Measurements from ENCODE around the gene CAND2.
A peak's percentile ranks its signal among the peaks of the same experiment; 100 is the strongest.

Gene CAND2

GRCh38 chr3:12803371-12803770 is 6.9 kb downstream of the CAND2 start:
- DNase-seq (ENCODE audit: low read depth in 1 of 2, low spot score in 1 of 2), result no peak

GRCh38 chr3:12807066-12807465 is 10.6 kb downstream of the CAND2 start:
- no peak for DNase-seq (ENCODE audit: low read depth in 1 of 2, low spot score in 1 of 2)

- DNase-seq (ENCODE audit: low read depth in 1 of 2, low spot score in 1 of 2), result no peak
These were observed 11.3 kb downstream of the CAND2 start for GRCh38 chr3:12807601-12808359.

- DNase-seq (ENCODE audit: low read depth in 1 of 2, low spot score in 1 of 2), result no peak
These were observed 12.1 kb downstream of the CAND2 start for GRCh38 chr3:12808587-12808986.

GRCh38 chr3:12809001-12809400 is 12.5 kb downstream of the CAND2 start:
- no peak for DNase-seq (ENCODE audit: low read depth in 1 of 2, low spot score in 1 of 2)

- DNase-seq (ENCODE audit: low read depth in 1 of 2, low spot score in 1 of 2), result no peak
These were observed 13.0 kb downstream of the CAND2 start for GRCh38 chr3:12809435-12809834.

GRCh38 chr3:12810013-12810780 is 13.7 kb downstream of the CAND2 start:
- peak; percentile 85 to 88 for DNase-seq (ENCODE audit: low read depth in 1 of 2, low spot score in 1 of 2)

- DNase-seq (ENCODE audit: low read depth in 1 of 2, low spot score in 1 of 2), result no peak
These were observed 14.5 kb downstream of the CAND2 start for GRCh38 chr3:12810961-12811360.

- DNase-seq (ENCODE audit: low read depth in 1 of 2, low spot score in 1 of 2), result no peak
These were observed 16.3 kb downstream of the CAND2 start for GRCh38 chr3:12812812-12813211.

- no peak for DNase-seq (ENCODE audit: low read depth in 1 of 2, low spot score in 1 of 2)
These were observed 17.5 kb downstream of the CAND2 start for GRCh38 chr3:12813967-12814366.

- no peak for DNase-seq (ENCODE audit: low read depth in 1 of 2, low spot score in 1 of 2)
These were observed 18.6 kb downstream of the CAND2 start for GRCh38 chr3:12815078-12815477.

- no peak for DNase-seq (ENCODE audit: low read depth in 1 of 2, low spot score in 1 of 2)
These were observed 19.2 kb downstream of the CAND2 start for GRCh38 chr3:12815719-12816118.

GRCh38 chr3:12816521-12817342 is 20.3 kb downstream of the CAND2 start:
- DNase-seq (ENCODE audit: low read depth in 1 of 2, low spot score in 1 of 2), result no peak

- no peak for DNase-seq (ENCODE audit: low read depth in 1 of 2, low spot score in 1 of 2)
These were observed 20.8 kb downstream of the CAND2 start for GRCh38 chr3:12817343-12817710.

GRCh38 chr3:12818273-12818672 is 21.8 kb downstream of the CAND2 start:
- no peak for DNase-seq (ENCODE audit: low read depth in 1 of 2, low spot score in 1 of 2)

- no peak for DNase-seq (ENCODE audit: low read depth in 1 of 2, low spot score in 1 of 2)
These were observed 22.3 kb downstream of the CAND2 start for GRCh38 chr3:12818773-12819172.

- no peak for DNase-seq (ENCODE audit: low read depth in 1 of 2, low spot score in 1 of 2)
These were observed 26.4 kb downstream of the CAND2 start for GRCh38 chr3:12822725-12823373.

GRCh38 chr3:12824299-12824698 is 27.8 kb downstream of the CAND2 start:
- no peak for DNase-seq (ENCODE audit: low read depth in 1 of 2, low spot score in 1 of 2)

GRCh38 chr3:12825156-12825555 is 28.7 kb downstream of the CAND2 start:
- DNase-seq (ENCODE audit: low read depth in 1 of 2, low spot score in 1 of 2), result no peak

GRCh38 chr3:12828751-12829150 is 32.3 kb downstream of the CAND2 start:
- no peak for DNase-seq (ENCODE audit: low read depth in 1 of 2, low spot score in 1 of 2)

GRCh38 chr3:12829404-12829803 is 32.9 kb downstream of the CAND2 start:
- no peak for DNase-seq (ENCODE audit: low read depth in 1 of 2, low spot score in 1 of 2)
